Measurements from ENCODE around the gene NDOR1.

DNA sequence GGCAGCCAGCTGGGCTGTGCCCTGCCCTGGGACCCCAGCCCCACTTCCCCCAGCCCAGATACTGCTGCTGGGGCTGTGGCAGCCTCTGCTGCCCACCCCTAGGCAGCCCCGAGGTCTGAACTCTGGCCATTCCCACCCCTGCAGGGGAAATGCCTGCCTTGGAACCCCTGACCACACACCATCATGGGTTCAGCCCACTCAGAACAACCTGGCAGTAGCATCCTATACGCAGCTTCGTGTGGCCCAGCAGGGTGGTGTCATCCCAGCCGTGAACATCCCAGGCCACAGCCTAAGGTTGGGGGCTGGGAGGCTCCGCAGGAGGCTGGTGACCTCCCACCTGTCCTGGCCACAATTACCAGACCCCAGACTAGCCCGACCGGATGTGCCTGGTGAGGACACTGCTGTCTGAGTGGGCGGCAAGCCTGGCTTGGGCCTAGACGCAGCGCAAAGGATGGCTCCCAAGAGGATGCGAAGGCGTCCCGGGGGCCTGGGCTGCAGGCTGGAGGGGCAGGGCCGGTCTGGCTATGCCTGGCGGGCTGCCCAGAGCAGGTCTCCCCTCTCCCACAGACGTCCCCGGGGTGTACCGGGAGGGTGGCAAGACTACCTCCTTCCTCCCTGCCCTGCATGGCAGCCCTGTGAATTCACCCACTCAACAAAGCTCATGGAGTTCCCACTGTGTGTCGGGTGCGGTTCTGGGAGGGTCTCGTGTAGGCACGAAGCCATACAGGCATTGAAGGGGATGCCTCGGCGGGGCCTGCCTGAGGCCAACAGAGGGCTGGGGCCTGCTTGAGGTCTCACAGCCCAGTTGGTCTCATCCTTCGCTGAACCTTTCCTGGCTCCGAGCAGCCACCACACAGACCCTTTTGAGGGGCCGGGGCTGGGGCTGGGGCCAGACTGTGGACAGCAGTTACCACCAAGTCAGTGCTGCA is 23.7 kb downstream of the NDOR1 start:
- TF ChIP-seq, protein P1, sequence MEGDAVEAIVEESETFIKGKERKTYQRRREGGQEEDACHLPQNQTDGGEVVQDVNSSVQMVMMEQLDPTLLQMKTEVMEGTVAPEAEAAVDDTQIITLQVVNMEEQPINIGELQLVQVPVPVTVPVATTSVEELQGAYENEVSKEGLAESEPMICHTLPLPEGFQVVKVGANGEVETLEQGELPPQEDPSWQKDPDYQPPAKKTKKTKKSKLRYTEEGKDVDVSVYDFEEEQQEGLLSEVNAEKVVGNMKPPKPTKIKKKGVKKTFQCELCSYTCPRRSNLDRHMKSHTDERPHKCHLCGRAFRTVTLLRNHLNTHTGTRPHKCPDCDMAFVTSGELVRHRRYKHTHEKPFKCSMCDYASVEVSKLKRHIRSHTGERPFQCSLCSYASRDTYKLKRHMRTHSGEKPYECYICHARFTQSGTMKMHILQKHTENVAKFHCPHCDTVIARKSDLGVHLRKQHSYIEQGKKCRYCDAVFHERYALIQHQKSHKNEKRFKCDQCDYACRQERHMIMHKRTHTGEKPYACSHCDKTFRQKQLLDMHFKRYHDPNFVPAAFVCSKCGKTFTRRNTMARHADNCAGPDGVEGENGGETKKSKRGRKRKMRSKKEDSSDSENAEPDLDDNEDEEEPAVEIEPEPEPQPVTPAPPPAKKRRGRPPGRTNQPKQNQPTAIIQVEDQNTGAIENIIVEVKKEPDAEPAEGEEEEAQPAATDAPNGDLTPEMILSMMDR (IDR thresholded peaks at IDR 0.05), result no peak
- TF ChIP-seq POLR2A (IDR thresholded peaks at IDR 0.05) (no peak), EP300 (IDR thresholded peaks at IDR 0.05) (no peak)
